C4-2B (cell line): Measurements from ENCODE around the gene APPL2.

Source experiments
- ZFX ChIP-seq: fragments of 450-650 bp; IDR thresholded peaks from 2 replicates; pipeline ENCODE4 v1.6.1; 2017
- TF ChIP-seq, protein P1 (sequence below): fragments of 450-650 bp; conservative IDR thresholded peaks from 2 replicates; pipeline ENCODE4 v1.5.1; 2017; ENCODE audit warnings: mild to moderate bottlenecking

DNA sequence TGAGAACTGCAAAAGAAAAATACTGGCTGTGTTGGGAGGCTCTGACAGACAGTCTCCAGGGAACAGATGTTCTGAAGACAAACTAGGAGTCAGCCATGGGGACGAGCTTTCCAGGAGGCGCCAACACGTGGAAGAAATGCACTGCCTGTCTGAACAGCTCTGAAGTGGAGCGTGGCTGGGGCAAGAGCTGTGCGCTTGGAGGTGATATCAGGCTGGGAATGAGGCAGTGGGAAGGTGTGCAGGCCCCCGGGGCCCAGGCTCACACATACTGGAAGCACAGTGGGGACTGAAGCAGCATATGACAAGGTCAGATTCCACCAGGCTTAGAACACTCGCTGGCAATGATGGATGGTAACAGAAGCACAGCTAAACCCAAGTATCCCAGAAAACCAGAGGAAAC, 17.5 kb downstream of the APPL2 start:
- TF ChIP-seq, protein P1, sequence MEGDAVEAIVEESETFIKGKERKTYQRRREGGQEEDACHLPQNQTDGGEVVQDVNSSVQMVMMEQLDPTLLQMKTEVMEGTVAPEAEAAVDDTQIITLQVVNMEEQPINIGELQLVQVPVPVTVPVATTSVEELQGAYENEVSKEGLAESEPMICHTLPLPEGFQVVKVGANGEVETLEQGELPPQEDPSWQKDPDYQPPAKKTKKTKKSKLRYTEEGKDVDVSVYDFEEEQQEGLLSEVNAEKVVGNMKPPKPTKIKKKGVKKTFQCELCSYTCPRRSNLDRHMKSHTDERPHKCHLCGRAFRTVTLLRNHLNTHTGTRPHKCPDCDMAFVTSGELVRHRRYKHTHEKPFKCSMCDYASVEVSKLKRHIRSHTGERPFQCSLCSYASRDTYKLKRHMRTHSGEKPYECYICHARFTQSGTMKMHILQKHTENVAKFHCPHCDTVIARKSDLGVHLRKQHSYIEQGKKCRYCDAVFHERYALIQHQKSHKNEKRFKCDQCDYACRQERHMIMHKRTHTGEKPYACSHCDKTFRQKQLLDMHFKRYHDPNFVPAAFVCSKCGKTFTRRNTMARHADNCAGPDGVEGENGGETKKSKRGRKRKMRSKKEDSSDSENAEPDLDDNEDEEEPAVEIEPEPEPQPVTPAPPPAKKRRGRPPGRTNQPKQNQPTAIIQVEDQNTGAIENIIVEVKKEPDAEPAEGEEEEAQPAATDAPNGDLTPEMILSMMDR = no peak
- no peak for TF ChIP-seq ZFX
